B cell (primary cell): ENCODE results near the gene AGRN. TPM values are rescaled to one million over a fixed set of nuclear protein-coding genes. Genes with fewer than 3 reads are reported as not detected.

Source experiments
- ATAC-seq: fragments of 200-7000 bp; cut with Tn5 transposase; one replicate; pipeline ENCODE4 v1.10.0; 2021; ENCODE audit warnings: low read depth, mild to moderate bottlenecking, moderate number of reproducible peaks, moderate library complexity
- CTCF ChIA-PET: fragments of 350-600 bp; sonication (Branson Sonifier 250); formaldehyde crosslinking; loops from one replicate; lab custom pipeline; 2021; ENCODE audit warnings: antibody characterized with exemption, inconsistent platforms; lab: Charles Lee
- POLR2A ChIA-PET: fragments of 350-600 bp; sonication (Branson Sonifier 250); formaldehyde crosslinking; loops from one replicate; lab custom pipeline; 2021; ENCODE audit warnings: antibody characterized with exemption; lab: Charles Lee
- DNase-seq: peaks from one replicate; pipeline ENCODE4 v3.0.0; 2013
- H2AFZ ChIP-seq: 2 replicates; pipeline ENCODE4 v1.6.1; 2012; ENCODE audit warnings: mild to moderate bottlenecking, low read depth, low read length; ENCODE audit not compliant: insufficient read depth, poor library complexity, severe bottlenecking
- H3K27ac ChIP-seq, 2 donors: 1 replicate in 1 of 2; 2 replicates in 1 of 2; pipeline ENCODE4 v1.5.1; 2012 to 2013; ENCODE audit warnings: low read length in 2 of 2, mild to moderate bottlenecking in 2 of 2, moderate library complexity in 1 of 2
- H3K27me3 ChIP-seq, 4 experiments: fragments of 200-600 bp in 1 of 4; sonication (generic) in 1 of 4; replicated peaks in 1 of 4; 1 replicate in 2 of 4; 2 replicates in 2 of 4; pipeline versions ENCODE4 v1.6.1 to v1.7.0; 2013 to 2016; ENCODE audit warnings: low read length in 3 of 4, mild to moderate bottlenecking in 2 of 4, mixed read lengths in 1 of 4, moderate library complexity in 1 of 4; ENCODE audit not compliant: insufficient read depth in 4 of 4, control insufficient read depth in 3 of 4; ENCODE audit errors: control extremely low read depth in 1 of 4
- H3K36me3 ChIP-seq, 2 experiments: replicated peaks in 1 of 2; 1 replicate in 1 of 2; 2 replicates in 1 of 2; pipeline versions ENCODE4 v1.6.1 to v1.7.1; 2013; ENCODE audit warnings: low read length in 1 of 2; ENCODE audit not compliant: insufficient read depth in 2 of 2, control insufficient read depth in 1 of 2; ENCODE audit errors: control extremely low read depth in 1 of 2, extremely low read depth in 1 of 2
- H3K4me1 ChIP-seq, 2 donors: fragments of 200-600 bp in 1 of 2; sonication (generic) in 1 of 2; 1 replicate in 1 of 2; 2 replicates in 1 of 2; pipeline versions ENCODE4 v1.5.1 to v1.6.1; 2013 to 2017; ENCODE audit warnings: low read length in 2 of 2; ENCODE audit not compliant: control insufficient read depth in 2 of 2, insufficient read depth in 2 of 2
- H3K4me2 ChIP-seq: replicated peaks from 2 replicates; pipeline ENCODE3; 2012; ENCODE audit warnings: mild to moderate bottlenecking, low read depth, low read length; ENCODE audit not compliant: poor library complexity, severe bottlenecking
- H3K4me3 ChIP-seq, 5 experiments: fragments of 200-600 bp in 1 of 5; sonication (generic) in 1 of 5; 1 replicate in 3 of 5; 2 replicates in 2 of 5; pipeline versions ENCODE4 v1.5.1 to v1.7.0; 2011 to 2016; ENCODE audit warnings: low read length in 4 of 5, mild to moderate bottlenecking in 4 of 5, low read depth in 2 of 5, control low read depth in 1 of 5, moderate library complexity in 1 of 5; ENCODE audit not compliant: insufficient read depth in 1 of 5; ENCODE audit errors: control extremely low read depth in 1 of 5, extremely low read depth in 1 of 5
- H3K79me2 ChIP-seq: fragments of 200-600 bp; sonication (generic); one replicate; pipeline ENCODE4 v1.6.0; 2016; ENCODE audit warnings: low read length; ENCODE audit not compliant: control insufficient read depth, insufficient read depth
- H3K9ac ChIP-seq: fragments of 200-600 bp; sonication (generic); 2 replicates; pipeline ENCODE4 v1.6.1; 2017; ENCODE audit warnings: mild to moderate bottlenecking, low read length, moderate library complexity
- H3K9me3 ChIP-seq, 3 donors: one replicate each; pipeline versions ENCODE4 v1.6.1 to v1.7.1; 2013; ENCODE audit warnings: low read length in 2 of 3; ENCODE audit not compliant: control insufficient read depth in 2 of 3, insufficient read depth in 1 of 3; ENCODE audit errors: control extremely low read depth in 1 of 3
- H4K20me1 ChIP-seq: 2 replicates; pipeline ENCODE4 v1.6.0; 2012; ENCODE audit warnings: mild to moderate bottlenecking, low read length; ENCODE audit not compliant: insufficient read depth, control insufficient read depth, poor library complexity, severe bottlenecking
- H3K27ac Mint-ChIP-seq: one replicate; pipeline ENCODE4 v1.8.0; 2021; ENCODE audit warnings: mixed read lengths
- H3K27me3 Mint-ChIP-seq: one replicate; pipeline ENCODE4 v1.8.0; 2021; ENCODE audit warnings: mixed read lengths
- H3K4me1 Mint-ChIP-seq: one replicate; pipeline ENCODE4 v1.8.0; 2021; ENCODE audit warnings: mixed read lengths
- H3K4me3 Mint-ChIP-seq: one replicate; pipeline ENCODE4 v1.8.0; 2021; ENCODE audit warnings: mixed read lengths
- H3K9me3 Mint-ChIP-seq: one replicate; pipeline ENCODE4 v1.8.0; 2022; ENCODE audit warnings: mixed read lengths; ENCODE audit not compliant: insufficient read depth
- CTCF ChIP-seq: fragments of 200-600 bp; IDR thresholded peaks from one replicate; pipeline ENCODE4 v1.8.0; 2022; ENCODE audit warnings: antibody characterized with exemption, mild to moderate bottlenecking
- EZH2 ChIP-seq: IDR thresholded peaks from 2 replicates; pipeline ENCODE4 v1.6.1; 2012; ENCODE audit warnings: borderline replicate concordance, low read depth, mild to moderate bottlenecking, moderate library complexity, low read length; ENCODE audit not compliant: insufficient read depth, poor library complexity, severe bottlenecking
- WGBS: methylation state at CpG from one replicate; pipeline ENCODE4 v1.1.5; 2013; ENCODE audit warnings: missing lambda C conversion rate; ENCODE audit not compliant: insufficient coverage; 5-methylcytosine and 5-hydroxymethylcytosine counted together
- intact Hi-C: fragments of 100-400 bp; cut with micrococcal nuclease; formaldehyde crosslinking; loops from one replicate; pipeline ENCODE4 v1.10.0; 2022
- polyA minus RNA-seq: library from RNA; depleted of rRNA, polyadenylated mRNA; stranded (reverse); fragments of >200 nt; gene quantifications from 2 replicates; pipeline ENCODE4 v1.2.3, GENCODE V29; 2012
- polyA plus RNA-seq: library from polyadenylated mRNA; depleted of rRNA; stranded (reverse); fragments of >200 nt; gene quantifications from 2 replicates; pipeline ENCODE4 v1.2.3, GENCODE V29; 2012
- total RNA-seq, 2 donors: library from RNA; stranded (reverse); fragments of 120-200 nt in 1 of 2; gene quantifications; 1 replicate in 1 of 2; 2 replicates in 1 of 2; pipeline versions ENCODE4 v1.2.3 to v1.2.4, GENCODE V29; 2013 to 2022

AGRN gene
- 31.3 and 32.3 TPM in 2 replicates for total RNA-seq
- 1.9 TPM for total RNA-seq (2013)
- polyA plus RNA-seq: 7.0 and 7.3 TPM in 2 replicates
- polyA minus RNA-seq: 7.1 and 8.0 TPM in 2 replicates

- peaks cover 9 to 23% of the 10 kb centered on the region in 2 donors for H3K4me1 ChIP-seq
- ChIA-PET POLR2A (interaction anchor here (0.7 to 0.8 kb wide), 2 partner anchors 20 to 1106 kb away, joined by 3 to 6 read pairs; no protein-coding TSS in a partner anchor), CTCF (interaction anchor here (1.1 to 3.2 kb wide), 7 partner anchors 18 to 272 kb away, joined by 3 to 14 read pairs (median 5); no protein-coding TSS in a partner anchor)
- H3K79me2 ChIP-seq: peaks cover 5% of the 10 kb centered on the region
- H4K20me1 ChIP-seq: no peaks in the 10 kb centered on the region
- H3K27ac Mint-ChIP-seq: peak within 1 kb of the TSS; percentile 67
- WGBS: under 1% methylated on average over 50 of the region's 58 CpGs
- H2AFZ ChIP-seq: peak within 1 kb of the TSS; percentile 38
- H3K9ac ChIP-seq: peak within 1 kb of the TSS; percentile 53
- H3K9me3 ChIP-seq: no peaks in the 10 kb centered on the region
- DNase-seq (peak; percentile 71), ATAC-seq (peak; percentile 23)
- intact Hi-C loops: loop anchor here (1.0 to 10.0 kb wide), 4 partner anchors 13 to 96 kb away; partner anchors contain the start of genes C1orf159 and HES4
- peak within 1 kb of the TSS in 4 of 5 experiments; percentile 13 to 53 (median 46) for H3K4me3 ChIP-seq
- peaks cover 4% of the 10 kb centered on the region for H3K4me1 Mint-ChIP-seq
- no peak for TF ChIP-seq CTCF
- H3K9me3 Mint-ChIP-seq: no peaks in the 10 kb centered on the region
- H3K27me3 Mint-ChIP-seq: no peaks in the 10 kb centered on the region
- no peak within 1 kb of the TSS for H3K27ac ChIP-seq
- H3K4me3 Mint-ChIP-seq: peak within 1 kb of the TSS; percentile 73
- H3K4me2 ChIP-seq: peak within 1 kb of the TSS; percentile 91
- H3K36me3 ChIP-seq: no peaks in the 10 kb centered on the region
- H3K27me3 ChIP-seq: peaks cover 0 to 22% (median 6%) of the 10 kb centered on the region in 4 experiments
These were observed at the start of gene AGRN for GRCh38 chr1:1020000-1020404. Gene AGRN (plus strand): TSS chr1:1020120. CDS start chr1:1020173, 53 bp downstream.

DNA sequence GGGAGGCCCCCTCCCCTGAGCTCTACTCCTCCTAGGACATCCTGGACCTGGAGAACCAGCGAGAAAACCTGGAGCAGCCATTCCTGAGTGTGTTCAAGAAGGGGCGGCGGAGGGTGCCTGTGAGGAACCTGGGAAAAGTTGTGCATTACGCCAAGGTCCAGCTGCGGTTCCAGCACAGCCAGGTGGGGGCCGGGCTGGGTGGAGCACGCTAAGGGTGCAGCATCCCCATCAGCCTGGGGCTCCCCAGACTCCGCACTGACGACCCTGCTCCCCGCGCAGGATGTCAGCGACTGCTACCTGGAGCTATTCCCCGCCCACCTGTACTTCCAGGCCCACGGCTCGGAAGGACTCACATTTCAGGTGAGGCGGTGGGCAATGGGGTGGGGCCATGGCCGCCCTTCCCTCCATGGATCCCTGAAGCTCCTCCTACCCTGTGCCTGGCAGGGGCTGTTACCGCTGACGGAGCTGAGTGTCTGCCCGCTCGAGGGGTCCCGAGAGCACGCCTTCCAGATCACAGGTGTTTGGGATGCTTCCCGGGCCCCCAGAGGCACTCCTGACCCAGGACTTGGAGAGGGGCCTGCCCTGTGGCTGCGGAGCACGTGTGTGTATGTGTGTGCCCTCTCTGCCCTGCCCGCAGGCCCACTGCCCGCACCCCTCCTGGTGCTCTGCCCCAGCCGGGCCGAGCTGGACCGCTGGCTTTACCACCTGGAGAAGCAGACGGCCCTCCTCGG lies 49.5 kb upstream of the AGRN start:
- intact Hi-C loops: no loop called here

More for the DNA sequence above, 49.5 kb upstream of the AGRN start:
- CTCF ChIA-PET: no interaction called here
- H3K4me3 Mint-ChIP-seq: no peak overlapping the region
- POLR2A ChIA-PET: no interaction called here
- H3K27me3 ChIP-seq: peaks cover 0 to 69% (median 18%) of the 10 kb centered on the region in 4 experiments
- no peak for DNase-seq
- no peaks in the 10 kb centered on the region for H3K79me2 ChIP-seq
- peaks cover 4% of the 10 kb centered on the region for H3K4me1 Mint-ChIP-seq
- no peak overlapping the region for H3K27ac Mint-ChIP-seq
- H2AFZ ChIP-seq: no peak overlapping the region
- TF ChIP-seq EZH2 (no peak), CTCF (no peak)
- H3K4me1 ChIP-seq: peaks cover 13 to 16% of the 10 kb centered on the region in 2 donors
- no peaks in the 10 kb centered on the region for H3K9me3 Mint-ChIP-seq
- H4K20me1 ChIP-seq: no peaks in the 10 kb centered on the region
- peaks cover 24% of the 10 kb centered on the region for H3K27me3 Mint-ChIP-seq
- H3K9me3 ChIP-seq: peaks cover 0 to 8% (median 0%) of the 10 kb centered on the region in 3 donors
- no peak overlapping the region for H3K9ac ChIP-seq
- no peaks in the 10 kb centered on the region for H3K36me3 ChIP-seq
- ATAC-seq: no peak
- H3K4me3 ChIP-seq: no peak overlapping the region
- 31% methylated on average over 32 of the region's 33 CpGs for WGBS
- H3K27ac ChIP-seq: no peak overlapping the region
- no peak overlapping the region for H3K4me2 ChIP-seq
